Bronchial epithelial cell (primary cell): ENCODE measurements around the gene MICU1. TPM values are rescaled to one million over a fixed set of nuclear protein-coding genes. Genes with fewer than 3 reads are reported as not detected.
A peak's percentile ranks its signal among the peaks of the same experiment; 100 is the strongest.

Source experiments
- DNase-seq: peaks from one replicate; pipeline ENCODE4 v3.0.0-alpha.2; 2010; ENCODE audit warnings: low read depth
- FAIRE-seq: peaks from 2 replicates; lab custom pipeline; 2011; peaks lifted over from hg19 to GRCh38; lab: Jason Lieb, UNC
- H3K27me3 ChIP-seq: 2 replicates; pipeline ENCODE4 v1.5.1; 2011; ENCODE audit warnings: low read length; ENCODE audit not compliant: control insufficient read depth, insufficient read depth
- H3K36me3 ChIP-seq: 2 replicates; pipeline ENCODE4 v1.5.1; 2011; ENCODE audit warnings: low read length; ENCODE audit not compliant: control insufficient read depth, insufficient read depth
- H3K4me3 ChIP-seq: 2 replicates; pipeline ENCODE4 v1.5.1; 2011; ENCODE audit warnings: mild to moderate bottlenecking, low read depth, low read length, control low read depth
- CTCF ChIP-seq: IDR thresholded peaks from 2 replicates; pipeline ENCODE4 v1.5.1; 2011; ENCODE audit warnings: mild to moderate bottlenecking, moderate library complexity, low read length, control low read depth, inconsistent platforms; ENCODE audit not compliant: insufficient read depth, severe bottlenecking
- total RNA-seq: library from RNA; depleted of rRNA; stranded (reverse); fragments of >200 nt; gene quantifications from 2 replicates; pipeline ENCODE4 v1.2.1, GENCODE V29; 2014

Gene MICU1
- total RNA-seq, 1 donor from 2014 or later: 20.8 TPM

GRCh38 chr10:72338180-72338579 lies 287.7 kb downstream of the MICU1 start:
- TF ChIP-seq CTCF: no peak
- Histone ChIP-seq H3K27me3 (no peaks in the 10 kb centered on the region), H3K36me3 (peaks cover 16% of the 10 kb centered on the region), H3K4me3 (no peak overlapping the region)
- DNase-seq (no peak), FAIRE-seq (no peak)

- Histone ChIP-seq H3K4me3 (no peak overlapping the region), H3K36me3 (peaks cover 16% of the 10 kb centered on the region), H3K27me3 (no peaks in the 10 kb centered on the region)
- no peak for FAIRE-seq
- no peak for DNase-seq
- no peak for TF ChIP-seq CTCF
Observed at GRCh38 chr10:72337722-72338121, 288.2 kb downstream of the MICU1 start.

GRCh38 chr10:72337039-72337629 lies 288.7 kb downstream of the MICU1 start:
- H3K36me3 ChIP-seq: peaks cover 16% of the 10 kb centered on the region
- FAIRE-seq (no peak), DNase-seq (peak; percentile 50)
- TF ChIP-seq CTCF: peak; percentile 99
- H3K4me3 ChIP-seq: no peak overlapping the region
- no peaks in the 10 kb centered on the region for H3K27me3 ChIP-seq

GRCh38 chr10:72336259-72337038 lies 289.4 kb downstream of the MICU1 start:
- H3K27me3 ChIP-seq: no peaks in the 10 kb centered on the region
- FAIRE-seq (no peak), DNase-seq (no peak)
- H3K4me3 ChIP-seq: no peak overlapping the region
- no peak for TF ChIP-seq CTCF
- H3K36me3 ChIP-seq: peaks cover 16% of the 10 kb centered on the region

- TF ChIP-seq CTCF: no peak
- H3K4me3 ChIP-seq: no peak overlapping the region
- FAIRE-seq: no peak
Observed at GRCh38 chr10:72335394-72336258, 290.3 kb downstream of the MICU1 start.

More at GRCh38 chr10:72335394-72336258, 290.3 kb downstream of the MICU1 start:
- Histone ChIP-seq H3K27me3 (no peaks in the 10 kb centered on the region), H3K36me3 (peaks cover 14% of the 10 kb centered on the region)
- no peak for DNase-seq
